NCI-H2029 (cell line): Measurements from ENCODE around the gene DNAH6.
"Not testable (repeated sequence)": the region's sequence is repeated elsewhere in the genome, so short reads cannot be mapped to it uniquely, and the experiment has no call there.

Source experiments
- DNase-seq: peaks from one replicate; lab custom pipeline; 2025; lab: John Stamatoyannopoulos, UW

DNAH6 gene

GRCh38 chr2:84839851-84840250, 323.6 kb downstream of the DNAH6 start:
- DNase-seq: no peak

GRCh38 chr2:84840306-84840705, 324.0 kb downstream of the DNAH6 start:
- no peak for DNase-seq

GRCh38 chr2:84841577-84841976, 325.3 kb downstream of the DNAH6 start:
- no peak for DNase-seq

GRCh38 chr2:84844141-84844540, 327.8 kb downstream of the DNAH6 start:
- DNase-seq: no peak

- DNase-seq: no peak
These were observed 329.9 kb downstream of the DNAH6 start for GRCh38 chr2:84846041-84846663.

GRCh38 chr2:84846741-84847142, 330.4 kb downstream of the DNAH6 start:
- no peak for DNase-seq

- no peak for DNase-seq
These were observed 331.2 kb downstream of the DNAH6 start for GRCh38 chr2:84847326-84848050.

GRCh38 chr2:84849271-84849952, 333.1 kb downstream of the DNAH6 start:
- no peak for DNase-seq

- no peak for DNase-seq
These were observed 334.2 kb downstream of the DNAH6 start for GRCh38 chr2:84850471-84850870.

- no peak for DNase-seq
These were observed 335.6 kb downstream of the DNAH6 start for GRCh38 chr2:84851876-84852275.

GRCh38 chr2:84854850-84855249, 338.6 kb downstream of the DNAH6 start:
- DNase-seq: no peak

GRCh38 chr2:84855731-84856130, 339.4 kb downstream of the DNAH6 start:
- DNase-seq: no peak

GRCh38 chr2:84856787-84857186, 340.5 kb downstream of the DNAH6 start:
- no peak for DNase-seq

GRCh38 chr2:84857566-84857965, 341.3 kb downstream of the DNAH6 start:
- no peak for DNase-seq

- DNase-seq: no peak
These were observed 341.8 kb downstream of the DNAH6 start for GRCh38 chr2:84858123-84858522.

- DNase-seq: no peak
These were observed 342.6 kb downstream of the DNAH6 start for GRCh38 chr2:84858937-84859336.

- DNase-seq: no peak
These were observed 345.2 kb downstream of the DNAH6 start for GRCh38 chr2:84861539-84861938.

GRCh38 chr2:84862006-84862405, 345.7 kb downstream of the DNAH6 start:
- no peak for DNase-seq

- no peak for DNase-seq
These were observed 349.0 kb downstream of the DNAH6 start for GRCh38 chr2:84865181-84865783.

- DNase-seq: no peak
These were observed 349.8 kb downstream of the DNAH6 start for GRCh38 chr2:84866122-84866521.

- DNase-seq: not testable (repeated sequence)
These were observed 352.0 kb downstream of the DNAH6 start for GRCh38 chr2:84868327-84868726.
